ENCODE measurements around the gene NOL4.

NOL4 gene

DNA sequence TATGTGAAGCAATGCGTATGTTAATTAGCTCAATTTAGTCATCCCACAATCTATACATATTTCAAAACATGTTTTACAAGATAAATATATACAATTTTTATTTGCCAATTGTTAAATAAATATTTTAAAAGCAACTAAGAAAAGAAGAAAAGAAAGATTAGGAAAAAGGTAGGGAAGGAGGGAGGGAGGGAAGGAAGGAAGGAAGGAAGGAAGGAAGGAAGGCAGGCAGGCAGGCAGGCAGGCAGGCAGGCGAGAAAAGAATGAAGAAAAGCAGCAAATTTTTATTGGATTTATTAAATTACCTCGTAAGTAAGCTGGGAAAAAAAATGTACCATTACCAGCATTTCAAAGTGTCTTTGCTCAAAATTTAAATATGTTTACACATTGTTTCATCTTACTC lies 30.5 kb downstream of the NOL4 start:
- no peak for DNase-seq (ENCODE audit: low read depth in 2 of 2)

DNA sequence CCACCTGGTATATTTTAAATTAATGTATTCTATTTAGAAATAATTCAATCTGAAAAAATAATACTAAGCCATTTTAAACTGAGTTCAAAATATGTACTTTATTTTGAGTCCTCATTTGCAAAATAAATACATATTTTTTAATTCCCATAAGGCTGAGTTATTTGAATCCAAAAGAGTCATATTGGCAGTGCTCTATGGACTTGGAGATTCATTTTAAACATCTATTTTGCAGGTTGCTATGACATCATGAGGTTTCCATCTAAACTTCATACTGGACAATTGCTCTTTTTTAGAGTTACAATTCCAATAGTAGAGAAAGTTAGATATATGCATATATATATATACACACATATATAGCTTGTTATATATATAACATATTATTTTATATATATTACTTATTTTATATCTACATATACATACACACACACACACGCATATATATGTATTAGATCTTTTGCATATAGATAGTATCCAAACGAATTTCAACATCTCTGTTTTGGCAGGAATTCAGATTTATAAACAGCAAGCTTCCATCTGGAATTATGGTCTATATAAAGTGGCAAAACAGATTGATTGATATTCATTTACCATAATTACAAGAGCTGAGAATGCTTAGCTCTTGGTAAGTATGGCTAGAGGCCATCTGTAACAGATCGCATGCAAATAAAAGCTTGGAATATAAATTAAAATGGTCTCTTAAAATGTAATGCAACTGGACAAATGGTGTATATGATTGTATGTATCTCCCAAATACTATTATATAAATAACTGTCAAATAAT lies 34.9 kb downstream of the NOL4 start:
- DNase-seq (ENCODE audit: low read depth in 2 of 2): no peak

Data from fibroblast of skin of left quadriceps (primary cell).